Thyroid gland (tissue), 4 donors: ENCODE results near the gene PTPRN2.

Source experiments
- CTCF ChIP-seq, 6 experiments: fragments of 200-600 bp in 3 of 6; fragments of 450-650 bp in 3 of 6; sonication (generic) in 3 of 6; IDR thresholded peaks; one replicate each; pipeline ENCODE4 v1.5.1; 2016 to 2019; ENCODE audit warnings: antibody characterized with exemption in 6 of 6, mild to moderate bottlenecking in 2 of 6, inconsistent platforms in 1 of 6, moderate library complexity in 1 of 6
- POLR2A ChIP-seq, 2 donors: fragments of 450-650 bp; IDR thresholded peaks; one replicate each; pipeline ENCODE4 v1.6.1; 2017; ENCODE audit warnings: antibody characterized with exemption in 2 of 2, mild to moderate bottlenecking in 2 of 2, moderate library complexity in 1 of 2

- TF ChIP-seq CTCF (IDR thresholded peaks at IDR 0.05) (no peak), POLR2A (IDR thresholded peaks at IDR 0.05) (no peak)
Observed at GRCh38 chr7:157811946-157812345, 775.7 kb downstream of the PTPRN2 start.
